Measurements from ENCODE around the gene SV2C. TPM values are rescaled to one million over a fixed set of nuclear protein-coding genes. Genes with fewer than 3 reads are reported as not detected.

SV2C gene
- total and polyA plus RNA-seq, 2 of the 13 experiments (the other 11 are each of a cell fraction or from before 2014, with no cell fraction given) = not detected

GRCh38 chr5:76245590-76245989 is 162.4 kb downstream of the SV2C start:
- Histone ChIP-seq H3K27me3 (ENCODE audit: control insufficient read depth in 1 of 2, insufficient read depth in 2 of 2, low read length in 2 of 2) (peaks cover 0 to 7% of the 10 kb centered on the region in 2 experiments; a peak in 2 of 5 replicates), H3K4me2 (ENCODE audit: low read depth, low read length) (no peak overlapping the region), H3K4me3 (replicated peaks in 1 of 3; ENCODE audit: insufficient read depth in 1 of 3, low read depth in 2 of 3, low read length in 3 of 3) (no peak overlapping the region), H2AFZ (ENCODE audit: low read length) (no peak overlapping the region), H3K9me3 (ENCODE audit: low read length) (no peaks in the 10 kb centered on the region), H3K4me1 (ENCODE audit: insufficient read depth, low read length) (no peaks in the 10 kb centered on the region), H3K36me3 (replicated peaks in 1 of 2; ENCODE audit: control insufficient read depth in 1 of 2, insufficient read depth in 2 of 2, low read length in 2 of 2) (no peaks in the 10 kb centered on the region), H3K79me2 (ENCODE audit: insufficient read depth, low read length) (no peaks in the 10 kb centered on the region), H4K20me1 (ENCODE audit: insufficient read depth, low read length) (no peaks in the 10 kb centered on the region), H3K9ac (ENCODE audit: insufficient read depth, low read depth, low read length) (no peak overlapping the region), H3K27ac (ENCODE audit: extremely low read length, insufficient read depth, low read length) (no peak overlapping the region)
- 0% methylated on average over 3 of the region's 3 CpGs for WGBS (ENCODE audit: low lambda C conversion rate)
- DNase-seq (ENCODE audit: low spot score) (no peak), ATAC-seq (no peak), FAIRE-seq (no peak)
- intact Hi-C loops (cut with micrococcal nuclease; ENCODE audit: unreplicated experiment) = no loop called here
- no TSS peak for BruUV-seq (replicated peaks)
- TF ChIP-seq ZBTB46 (CRISPR knock-in tag; IDR thresholded peaks at IDR 0.05; ENCODE audit: borderline replicate concordance) (no peak), ZMYM4 (CRISPR knock-in tag; IDR thresholded peaks at IDR 0.05) (no peak), TBX2 (CRISPR knock-in tag; IDR thresholded peaks at IDR 0.05; ENCODE audit: borderline replicate concordance) (no peak), PRDM15 (CRISPR knock-in tag; IDR thresholded peaks at IDR 0.05) (no peak)
- POLR2A ChIA-PET = no interaction called here
- CTCF ChIA-PET (ENCODE audit: low intra/inter-chr PET ratio, low total read pairs) = no interaction called here
- in situ Hi-C loops (cut with HindIII; ENCODE audit: extremely low pct_ligation_motif_present, low pct_unique_long_range_greater_than_20kb) = no loop called here
